Left renal cortex interstitium (tissue), 4 donors: ENCODE data around the gene CXCR3. TPM values are rescaled to one million over a fixed set of nuclear protein-coding genes. Genes with fewer than 3 reads are reported as not detected.

ENCODE experiments used
- DNase-seq, 4 donors: peaks; one replicate each; pipeline ENCODE4 v3.0.0-alpha.2; 2013; ENCODE audit warnings: low read depth in 4 of 4, low spot score in 2 of 4, missing footprints in 1 of 4
- polyA plus RNA-seq, 4 donors: library from polyadenylated mRNA; unstranded; fragments of 120-200 nt; gene quantifications; one replicate each; pipeline ENCODE4 v1.2.1, GENCODE V29; 2013; ENCODE audit not compliant: insufficient read length in 4 of 4

Gene CXCR3
- polyA plus RNA-seq, 4 donors: 0.09 to 0.22 TPM; not detected in 2

- no peak for DNase-seq
Measured at GRCh38 chrX:71637848-71638247, 19.5 kb upstream of the CXCR3 start.

DNA sequence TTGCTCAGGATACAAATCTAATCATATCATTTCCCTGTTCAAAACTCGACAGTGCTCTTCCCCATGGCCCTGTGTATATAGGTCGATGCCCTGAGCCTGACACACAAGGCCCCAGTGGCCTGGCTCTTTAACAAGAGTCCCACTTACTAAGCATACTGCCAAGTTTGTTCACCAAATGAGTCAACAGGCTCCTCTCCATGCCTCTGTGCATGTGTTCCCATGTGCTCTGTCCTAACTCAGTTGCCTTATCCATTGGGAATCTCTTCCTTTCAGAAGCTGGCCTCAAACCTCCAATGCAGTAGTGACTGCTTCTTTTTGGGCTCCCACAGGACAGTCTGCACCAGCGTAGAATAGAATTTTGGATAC, 18.9 kb upstream of the CXCR3 start:
- DNase-seq: no peak

DNA sequence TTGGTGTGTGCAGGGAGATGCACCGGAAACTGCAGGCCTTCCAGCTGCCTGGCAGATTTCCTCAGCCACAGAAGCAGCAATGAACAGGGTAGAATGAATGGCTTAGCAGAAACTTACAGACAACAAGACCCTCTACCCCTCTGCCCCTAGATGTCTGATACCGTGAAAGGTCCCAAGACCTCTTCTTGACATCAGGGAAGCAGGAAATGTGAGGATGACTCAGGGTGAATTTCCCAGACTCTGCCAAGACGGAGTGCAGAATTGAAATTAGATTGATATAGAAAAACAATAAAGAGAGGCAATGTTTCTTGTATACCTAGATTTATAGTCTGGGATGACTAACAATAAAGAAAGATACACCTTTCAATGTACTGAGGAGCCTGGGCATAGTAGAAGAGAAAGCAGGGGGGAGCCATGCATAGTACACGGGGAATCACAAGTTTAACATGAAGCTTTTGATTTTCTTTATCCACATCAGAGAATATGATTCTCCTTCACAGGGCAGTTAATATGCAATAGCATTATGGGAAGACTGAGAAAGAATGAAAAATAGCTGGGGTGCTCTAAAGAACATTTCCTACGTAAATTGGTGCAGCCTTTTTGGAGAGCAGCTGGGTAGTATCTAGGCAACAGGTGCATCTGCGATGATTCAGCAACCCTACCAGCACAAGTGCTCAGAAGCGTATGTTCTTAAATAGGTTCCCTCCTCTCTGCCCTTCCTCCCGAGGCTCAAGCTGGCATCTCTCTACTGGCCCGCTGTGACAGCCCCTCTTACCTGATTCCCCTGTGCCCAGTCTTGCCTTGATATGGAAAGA, 18.3 kb upstream of the CXCR3 start:
- no peak for DNase-seq

- no peak for DNase-seq
Measured at GRCh38 chrX:71634366-71634765, 16.1 kb upstream of the CXCR3 start.

DNA sequence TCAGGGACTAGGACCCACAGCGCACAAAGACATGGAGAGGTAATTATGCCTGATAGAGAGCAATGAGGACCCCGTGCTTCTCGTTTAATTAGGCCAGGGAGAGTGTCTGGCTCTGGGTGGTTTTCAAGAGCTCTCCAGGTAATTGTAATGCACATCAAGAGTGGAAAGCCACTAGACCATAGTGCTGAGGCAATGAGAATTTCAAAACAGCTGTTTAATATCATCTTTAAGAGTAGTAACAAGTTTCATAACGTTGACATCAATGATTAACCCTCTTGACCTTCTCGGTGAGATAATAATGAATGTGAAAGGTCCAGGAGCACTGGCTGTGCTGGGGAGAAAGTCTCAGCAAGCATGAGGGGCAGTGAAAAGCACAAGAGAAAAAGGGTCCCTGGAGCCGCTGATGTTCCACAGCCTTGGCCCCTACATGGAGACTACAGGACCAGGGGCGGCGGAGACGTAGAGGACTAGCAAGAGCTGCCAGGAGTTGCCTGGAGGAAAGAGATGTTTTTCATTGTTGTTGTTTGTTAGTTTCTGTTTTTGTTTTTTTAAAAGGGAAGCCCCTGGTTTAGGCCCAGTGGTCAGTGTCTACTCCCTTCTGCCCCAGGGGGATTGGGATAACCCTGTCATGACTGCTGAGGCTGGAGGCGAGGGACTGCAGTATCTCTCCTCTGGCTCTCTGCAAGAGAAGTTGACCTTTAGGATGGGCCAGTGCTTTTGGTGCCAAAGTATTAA, 14.8 kb upstream of the CXCR3 start:
- DNase-seq: no peak

- no peak for DNase-seq
Measured at GRCh38 chrX:71629467-71629866, 11.2 kb upstream of the CXCR3 start.

DNA sequence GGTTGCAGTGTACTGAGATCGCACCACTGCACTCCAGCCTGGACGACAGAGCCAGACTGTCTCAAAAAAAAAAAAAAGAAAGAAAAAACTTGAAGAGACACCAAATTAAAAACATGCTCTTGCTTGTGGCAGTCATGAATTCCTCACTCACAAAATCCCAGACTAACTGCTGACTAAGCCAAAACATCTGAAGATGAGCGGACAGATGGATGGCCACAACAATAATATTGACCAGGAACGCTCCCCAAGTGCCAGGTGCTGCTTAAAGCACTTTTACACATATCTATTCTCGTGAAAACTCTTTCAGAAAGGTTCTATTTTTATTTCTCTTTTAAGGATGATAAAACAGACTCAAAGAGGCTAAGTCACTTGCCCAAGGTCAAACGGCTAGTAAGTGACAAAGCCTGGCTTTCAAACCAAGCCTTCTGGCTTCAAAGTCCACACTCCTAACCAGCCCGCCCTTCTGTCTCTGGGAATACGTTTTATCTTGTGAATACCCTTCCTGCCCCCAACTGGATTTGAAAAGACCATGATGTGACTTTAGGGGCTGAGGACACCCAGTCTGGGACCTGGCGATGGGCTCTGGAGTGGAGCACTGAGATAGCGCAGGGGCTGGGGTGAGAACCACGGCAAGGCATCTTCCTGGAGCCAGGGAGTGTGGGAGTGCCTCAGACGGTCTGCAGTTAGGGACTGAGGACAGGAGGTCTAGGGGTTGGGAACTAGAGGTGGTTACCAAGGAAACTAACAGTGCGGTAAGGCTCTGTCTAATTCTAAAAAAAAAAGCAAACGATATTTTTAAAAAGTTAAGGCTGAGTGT, 9.5 kb upstream of the CXCR3 start:
- DNase-seq: no peak

DNA sequence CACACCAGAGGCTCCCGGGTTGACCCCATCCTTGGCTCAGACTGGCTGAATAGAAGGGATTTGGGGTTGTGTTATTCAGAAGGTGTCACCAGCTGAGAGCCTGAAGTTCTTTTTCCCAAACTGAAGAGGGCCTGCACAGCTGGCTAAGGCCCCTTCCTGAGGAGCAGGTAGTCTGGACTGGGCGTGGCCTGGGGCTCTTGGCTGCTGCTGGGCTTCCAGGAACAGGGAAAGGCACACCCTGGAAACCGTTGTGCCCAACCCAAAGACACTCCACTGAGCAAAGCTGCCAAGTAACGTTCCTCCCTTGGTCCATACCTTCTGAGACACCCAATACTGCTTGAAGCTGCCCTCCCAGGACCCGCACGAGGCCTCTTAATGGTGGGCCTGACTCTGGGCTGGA, 8.3 kb upstream of the CXCR3 start:
- no peak for DNase-seq

DNA sequence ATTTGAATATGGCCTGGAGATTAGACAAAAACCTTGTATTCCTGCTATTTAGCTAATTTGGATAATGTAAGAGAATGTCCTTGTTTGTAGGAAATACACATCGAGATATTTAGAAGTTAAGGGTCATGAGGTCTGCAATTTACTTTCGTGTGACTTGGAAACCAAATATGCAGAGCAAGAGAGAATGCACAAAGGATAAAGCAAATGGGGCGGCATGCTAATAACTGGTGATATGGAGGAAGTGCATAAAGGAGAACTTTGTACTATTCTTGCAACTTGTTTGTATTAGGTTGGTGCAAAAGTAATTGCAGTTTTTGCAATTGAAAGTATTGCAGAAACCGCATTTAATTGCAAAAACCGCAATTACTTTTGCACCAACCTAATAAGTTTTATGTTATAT, 7.2 kb upstream of the CXCR3 start:
- no peak for DNase-seq

DNA sequence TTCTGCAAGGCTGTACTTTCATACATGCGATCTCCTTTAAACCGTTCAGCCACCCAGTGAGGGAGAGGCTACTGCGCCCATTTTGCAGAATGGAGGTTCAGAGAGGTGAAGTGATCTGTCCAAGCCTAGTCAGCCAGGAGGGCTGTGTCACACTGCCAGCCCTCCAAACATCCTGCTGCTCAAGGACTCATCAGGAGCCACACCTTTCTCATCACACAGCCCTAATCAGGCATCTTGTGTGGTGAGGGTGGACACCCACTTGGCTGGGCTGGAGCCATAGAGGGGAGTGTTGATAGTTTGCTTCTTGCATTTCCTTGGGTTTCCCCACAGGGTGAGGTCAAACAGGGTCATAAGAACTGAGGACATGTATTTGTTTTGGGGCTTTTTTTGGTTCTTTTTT, 5.4 kb upstream of the CXCR3 start:
- DNase-seq: no peak

DNA sequence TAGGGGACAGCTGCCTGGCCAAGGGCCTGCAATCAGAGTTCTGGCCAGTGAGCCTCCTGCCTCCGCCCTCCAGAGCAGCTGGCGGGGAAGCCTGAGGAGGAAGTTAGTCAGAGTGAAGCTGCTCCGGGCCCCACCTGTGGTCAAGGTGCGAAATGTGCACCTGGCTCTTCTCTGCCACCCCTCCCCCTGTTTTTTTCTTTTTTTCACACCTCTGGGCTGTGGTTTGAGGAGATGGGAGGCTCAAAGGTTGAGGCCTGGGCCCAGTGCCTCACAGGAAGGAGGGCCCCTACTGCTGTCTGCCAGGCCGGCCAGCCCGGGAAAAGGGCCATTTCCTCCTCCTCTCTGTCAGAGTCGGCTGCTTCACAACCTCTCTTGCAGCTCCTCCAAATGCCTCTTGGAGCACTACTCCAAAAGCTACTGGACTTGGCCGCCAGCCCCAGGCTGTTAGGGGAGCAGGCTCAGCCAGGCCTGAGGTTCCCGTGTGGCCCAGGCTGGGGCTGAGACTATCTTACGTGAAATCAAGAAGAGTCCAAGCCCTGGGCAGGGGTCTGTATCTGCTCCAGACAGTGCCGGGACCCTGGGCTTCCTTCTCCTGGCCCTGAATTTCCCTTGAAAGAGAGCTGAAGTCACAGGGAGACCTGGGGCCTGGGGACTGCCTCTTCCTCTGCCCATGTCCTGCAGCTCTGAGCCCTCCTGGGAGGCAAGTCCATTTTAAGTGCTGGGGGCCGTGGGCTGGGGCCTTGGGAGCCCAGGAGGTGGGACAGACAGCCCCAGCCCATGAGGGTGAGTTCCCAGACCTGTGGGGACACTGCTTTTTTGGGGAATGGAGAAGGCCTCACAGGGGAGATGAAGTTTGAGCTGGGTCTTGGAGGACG, 4.5 kb upstream of the CXCR3 start:
- peak in 2 of 4 donors; percentile 21 to 34 for DNase-seq

- DNase-seq: no peak
Measured at GRCh38 chrX:71622032-71622575, 3.8 kb upstream of the CXCR3 start.

- DNase-seq: no peak
Measured at GRCh38 chrX:71621603-71622002, 3.3 kb upstream of the CXCR3 start.

DNA sequence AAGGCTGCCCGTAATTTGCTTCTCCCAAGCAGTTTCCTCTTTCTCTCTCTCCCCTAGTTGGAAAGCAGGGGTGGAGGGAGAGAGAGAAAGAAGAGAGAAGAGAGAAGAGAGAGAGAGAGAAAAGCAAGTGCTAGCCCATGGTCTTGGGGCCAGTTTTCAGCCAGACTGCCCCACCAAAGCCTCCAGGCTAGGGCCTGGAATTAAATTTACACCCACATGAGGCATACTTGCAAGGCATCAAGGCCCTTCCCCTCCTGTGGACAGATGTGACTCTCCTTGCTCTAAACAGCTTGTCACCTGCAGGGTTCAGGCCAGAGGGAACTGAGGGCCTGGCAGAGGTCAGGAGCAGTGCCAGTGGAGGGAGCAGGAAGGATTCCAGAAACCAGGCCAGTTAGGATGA, 1.7 kb upstream of the CXCR3 start:
- DNase-seq: no peak

GRCh38 chrX:71619193-71619592, 882 bp upstream of the CXCR3 start:
- DNase-seq: no peak

GRCh38 chrX:71618787-71619186, 476 bp upstream of the CXCR3 start:
- no peak for DNase-seq

GRCh38 chrX:71617742-71618141, 569 bp downstream of the CXCR3 start:
- no peak for DNase-seq

GRCh38 chrX:71616672-71617529, 1.4 kb downstream of the CXCR3 start:
- DNase-seq: no peak

DNA sequence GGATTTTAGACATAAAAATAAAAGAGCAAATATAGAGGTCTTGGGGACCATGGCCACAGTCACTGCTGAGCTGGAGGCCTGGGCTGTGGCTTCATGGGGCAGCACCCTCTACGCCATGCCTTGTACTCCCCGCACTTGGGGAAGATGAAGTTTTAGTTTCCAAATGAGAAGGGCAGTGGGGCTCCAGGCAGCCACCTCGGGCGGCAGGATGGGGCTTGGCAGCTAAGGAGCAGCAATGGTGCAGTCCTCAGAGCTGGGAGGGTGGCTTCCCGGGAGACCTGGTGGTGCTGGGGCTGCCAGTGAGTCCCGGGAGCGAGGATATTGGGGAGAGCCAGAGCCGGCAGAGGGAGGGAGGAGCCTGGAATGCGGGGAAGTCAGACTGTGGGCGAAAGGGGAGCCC, 2.4 kb downstream of the CXCR3 start:
- no peak for DNase-seq
